22Rv1 (cell line): ENCODE results near the gene LUZP4.

Experiments
- ZFX ChIP-seq: fragments of 450-650 bp; IDR thresholded peaks from 2 replicates; pipeline ENCODE4 v1.6.1; 2017; ENCODE audit warnings: antibody characterized with exemption, borderline replicate concordance
- TF ChIP-seq, protein P1 (sequence below): fragments of 450-650 bp; IDR thresholded peaks from 2 replicates; pipeline ENCODE4 v1.5.1; 2017; ENCODE audit warnings: mild to moderate bottlenecking

- TF ChIP-seq, protein P1, sequence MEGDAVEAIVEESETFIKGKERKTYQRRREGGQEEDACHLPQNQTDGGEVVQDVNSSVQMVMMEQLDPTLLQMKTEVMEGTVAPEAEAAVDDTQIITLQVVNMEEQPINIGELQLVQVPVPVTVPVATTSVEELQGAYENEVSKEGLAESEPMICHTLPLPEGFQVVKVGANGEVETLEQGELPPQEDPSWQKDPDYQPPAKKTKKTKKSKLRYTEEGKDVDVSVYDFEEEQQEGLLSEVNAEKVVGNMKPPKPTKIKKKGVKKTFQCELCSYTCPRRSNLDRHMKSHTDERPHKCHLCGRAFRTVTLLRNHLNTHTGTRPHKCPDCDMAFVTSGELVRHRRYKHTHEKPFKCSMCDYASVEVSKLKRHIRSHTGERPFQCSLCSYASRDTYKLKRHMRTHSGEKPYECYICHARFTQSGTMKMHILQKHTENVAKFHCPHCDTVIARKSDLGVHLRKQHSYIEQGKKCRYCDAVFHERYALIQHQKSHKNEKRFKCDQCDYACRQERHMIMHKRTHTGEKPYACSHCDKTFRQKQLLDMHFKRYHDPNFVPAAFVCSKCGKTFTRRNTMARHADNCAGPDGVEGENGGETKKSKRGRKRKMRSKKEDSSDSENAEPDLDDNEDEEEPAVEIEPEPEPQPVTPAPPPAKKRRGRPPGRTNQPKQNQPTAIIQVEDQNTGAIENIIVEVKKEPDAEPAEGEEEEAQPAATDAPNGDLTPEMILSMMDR = peak; percentile 65
- TF ChIP-seq ZFX = no peak
Measured at GRCh38 chrX:115330498-115331168, 41.1 kb downstream of the LUZP4 start.
